PFSK-1 (cell line): ENCODE measurements around the gene WDPCP.

Experiments
- POLR2AphosphoS5 ChIP-seq: IDR thresholded peaks from 2 replicates; pipeline ENCODE4 v1.6.1; 2012; ENCODE audit warnings: low read depth, mild to moderate bottlenecking, control low read depth, low read length, moderate library complexity
- TAF1 ChIP-seq: IDR thresholded peaks from 2 replicates; pipeline ENCODE4 v1.6.1; 2012; ENCODE audit warnings: low read length, control low read depth, borderline replicate concordance; ENCODE audit not compliant: insufficient read depth
- TF ChIP-seq, protein P1 (sequence below), 2 experiments: IDR thresholded peaks; 2 replicates each; pipeline versions ENCODE4 v1.6.1 to v1.8.0; 2011 to 2012; ENCODE audit warnings: low read depth in 2 of 2, low read length in 2 of 2, control low read depth in 1 of 2, inconsistent platforms in 1 of 2, mild to moderate bottlenecking in 1 of 2, moderate library complexity in 1 of 2; ENCODE audit not compliant: insufficient read depth in 1 of 2

DNA sequence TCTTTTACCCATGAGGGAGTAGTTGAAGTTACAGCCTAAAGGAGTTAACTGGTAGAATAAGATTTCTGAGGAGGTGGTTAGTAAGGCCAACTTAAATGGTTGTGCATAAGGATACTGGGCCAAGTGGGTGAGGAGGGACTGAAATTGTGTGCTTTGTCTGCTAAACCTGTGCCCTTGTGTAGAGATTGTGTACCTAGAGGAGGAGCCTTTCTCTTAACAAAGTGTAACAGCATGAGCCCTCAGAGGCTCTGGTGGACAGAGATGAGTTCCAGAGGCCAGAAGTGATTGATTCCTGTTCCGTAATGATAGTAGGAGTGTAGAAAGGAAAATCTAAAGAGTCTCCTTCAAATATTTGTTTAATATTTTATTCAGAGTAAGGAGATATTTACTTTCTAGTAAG is 494.8 kb downstream of the WDPCP start:
- TF ChIP-seq POLR2AphosphoS5: no peak
- TF ChIP-seq TAF1: no peak
- TF ChIP-seq, protein P1, sequence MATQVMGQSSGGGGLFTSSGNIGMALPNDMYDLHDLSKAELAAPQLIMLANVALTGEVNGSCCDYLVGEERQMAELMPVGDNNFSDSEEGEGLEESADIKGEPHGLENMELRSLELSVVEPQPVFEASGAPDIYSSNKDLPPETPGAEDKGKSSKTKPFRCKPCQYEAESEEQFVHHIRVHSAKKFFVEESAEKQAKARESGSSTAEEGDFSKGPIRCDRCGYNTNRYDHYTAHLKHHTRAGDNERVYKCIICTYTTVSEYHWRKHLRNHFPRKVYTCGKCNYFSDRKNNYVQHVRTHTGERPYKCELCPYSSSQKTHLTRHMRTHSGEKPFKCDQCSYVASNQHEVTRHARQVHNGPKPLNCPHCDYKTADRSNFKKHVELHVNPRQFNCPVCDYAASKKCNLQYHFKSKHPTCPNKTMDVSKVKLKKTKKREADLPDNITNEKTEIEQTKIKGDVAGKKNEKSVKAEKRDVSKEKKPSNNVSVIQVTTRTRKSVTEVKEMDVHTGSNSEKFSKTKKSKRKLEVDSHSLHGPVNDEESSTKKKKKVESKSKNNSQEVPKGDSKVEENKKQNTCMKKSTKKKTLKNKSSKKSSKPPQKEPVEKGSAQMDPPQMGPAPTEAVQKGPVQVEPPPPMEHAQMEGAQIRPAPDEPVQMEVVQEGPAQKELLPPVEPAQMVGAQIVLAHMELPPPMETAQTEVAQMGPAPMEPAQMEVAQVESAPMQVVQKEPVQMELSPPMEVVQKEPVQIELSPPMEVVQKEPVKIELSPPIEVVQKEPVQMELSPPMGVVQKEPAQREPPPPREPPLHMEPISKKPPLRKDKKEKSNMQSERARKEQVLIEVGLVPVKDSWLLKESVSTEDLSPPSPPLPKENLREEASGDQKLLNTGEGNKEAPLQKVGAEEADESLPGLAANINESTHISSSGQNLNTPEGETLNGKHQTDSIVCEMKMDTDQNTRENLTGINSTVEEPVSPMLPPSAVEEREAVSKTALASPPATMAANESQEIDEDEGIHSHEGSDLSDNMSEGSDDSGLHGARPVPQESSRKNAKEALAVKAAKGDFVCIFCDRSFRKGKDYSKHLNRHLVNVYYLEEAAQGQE (IDR thresholded peaks at IDR 0.05; ENCODE audit: insufficient read depth in 1 of 2, low read depth in 2 of 2, low read length in 2 of 2): no peak
